ENCODE results near the gene SF1.

SF1 gene

GRCh38 chr11:64777449-64778222 is 706 bp downstream of the SF1 start:
- no peak for DNase-seq

- no peak for DNase-seq
These were observed 1.5 kb downstream of the SF1 start for GRCh38 chr11:64776875-64777274.

- DNase-seq, result no peak
These were observed 1.9 kb downstream of the SF1 start for GRCh38 chr11:64776425-64776824.

- no peak for DNase-seq
These were observed 4.2 kb downstream of the SF1 start for GRCh38 chr11:64774144-64774543.

GRCh38 chr11:64772303-64773018 is 5.9 kb downstream of the SF1 start:
- DNase-seq, result no peak

- DNase-seq, result no peak
These were observed 6.5 kb downstream of the SF1 start for GRCh38 chr11:64771861-64772260.

- no peak for DNase-seq
These were observed 8.2 kb downstream of the SF1 start for GRCh38 chr11:64770120-64770519.

GRCh38 chr11:64769283-64769682 is 9.1 kb downstream of the SF1 start:
- no peak for DNase-seq

- DNase-seq, result no peak
These were observed 10.0 kb downstream of the SF1 start for GRCh38 chr11:64768300-64768694.

GRCh38 chr11:64767344-64768299 is 10.7 kb downstream of the SF1 start:
- no peak for DNase-seq

GRCh38 chr11:64766881-64767280 is 11.5 kb downstream of the SF1 start:
- no peak for DNase-seq

GRCh38 chr11:64765851-64766665 is 12.3 kb downstream of the SF1 start:
- no peak for DNase-seq

- no peak for DNase-seq
These were observed 13.0 kb downstream of the SF1 start for GRCh38 chr11:64765291-64765850.

- no peak for DNase-seq
These were observed 13.6 kb downstream of the SF1 start for GRCh38 chr11:64764753-64765152.

- no peak for DNase-seq
These were observed 14.2 kb downstream of the SF1 start for GRCh38 chr11:64764040-64764611.

GRCh38 chr11:64763526-64764039 is 14.8 kb downstream of the SF1 start:
- no peak for DNase-seq

- DNase-seq, result no peak
These were observed 15.4 kb downstream of the SF1 start for GRCh38 chr11:64762674-64763525.

- no peak for DNase-seq
These were observed 16.1 kb downstream of the SF1 start for GRCh38 chr11:64762277-64762673.

- no peak for DNase-seq
These were observed 17.5 kb downstream of the SF1 start for GRCh38 chr11:64760759-64761420.

All from NCI-H1436 treated with DMSO at 0.1 percent for 48 hours (cell line).